ENCODE data around the gene GFY. TPM values are rescaled to one million over a fixed set of nuclear protein-coding genes. Genes with fewer than 3 reads are reported as not detected.

The GFY gene
- total RNA-seq, 1 donor from 2014 or later: not detected

GRCh38 chr19:49395581-49396407 is 29.4 kb upstream of the GFY start:
- Histone ChIP-seq H3K79me2 (ENCODE audit: insufficient read depth, low read length) (no peaks in the 10 kb centered on the region), H3K4me3 (ENCODE audit: insufficient read depth, low read depth, low read length) (no peak overlapping the region), H3K36me3 (ENCODE audit: insufficient read depth, low read length) (no peaks in the 10 kb centered on the region), H3K4me1 (ENCODE audit: insufficient read depth, low read length) (no peaks in the 10 kb centered on the region), H4K20me1 (ENCODE audit: insufficient read depth, low read length) (no peaks in the 10 kb centered on the region), H3K9me3 (ENCODE audit: insufficient read depth, low read depth, low read length) (no peaks in the 10 kb centered on the region), H3K9ac (ENCODE audit: low read length) (no peak overlapping the region), H3K27me3 (ENCODE audit: insufficient read depth, low read length) (peaks cover 2% of the 10 kb centered on the region), H3K4me2 (ENCODE audit: low read length) (no peak overlapping the region), H3K27ac (ENCODE audit: low read depth, low read length) (no peak overlapping the region), H2AFZ (ENCODE audit: low read depth, low read length) (no peak overlapping the region)
- Mint-ChIP-seq H3K36me3 (ENCODE audit: low read depth, unreplicated experiment) (no peaks in the 10 kb centered on the region), H3K27me3 (ENCODE audit: low read depth, unreplicated experiment) (peaks cover 50% of the 10 kb centered on the region), H3K4me1 (ENCODE audit: low read depth, unreplicated experiment) (no peaks in the 10 kb centered on the region), H3K9me3 (ENCODE audit: unreplicated experiment) (no peaks in the 10 kb centered on the region), H3K27ac (ENCODE audit: unreplicated experiment) (no peak overlapping the region), H3K4me3 (ENCODE audit: unreplicated experiment) (no peak overlapping the region)
- TF ChIP-seq CTCF (IDR thresholded peaks at IDR 0.05; ENCODE audit: insufficient read depth, low read depth, low read length) (no peak), EZH2 (IDR thresholded peaks at IDR 0.05; ENCODE audit: insufficient read depth, low read length) (no peak)
- FAIRE-seq (no peak), DNase-seq (ENCODE audit: low read depth) (no peak)

GRCh38 chr19:49396738-49397505 is 28.3 kb upstream of the GFY start:
- no peaks in the 10 kb centered on the region for H3K4me1 Mint-ChIP-seq (ENCODE audit: low read depth, unreplicated experiment)

More at GRCh38 chr19:49396738-49397505, 28.3 kb upstream of the GFY start:
- Histone ChIP-seq H3K36me3 (ENCODE audit: insufficient read depth, low read length) (no peaks in the 10 kb centered on the region), H3K4me2 (ENCODE audit: low read length) (no peak overlapping the region), H3K27ac (ENCODE audit: low read depth, low read length) (no peak overlapping the region), H2AFZ (ENCODE audit: low read depth, low read length) (no peak overlapping the region), H3K9me3 (ENCODE audit: insufficient read depth, low read depth, low read length) (no peaks in the 10 kb centered on the region), H4K20me1 (ENCODE audit: insufficient read depth, low read length) (no peaks in the 10 kb centered on the region), H3K79me2 (ENCODE audit: insufficient read depth, low read length) (no peaks in the 10 kb centered on the region), H3K27me3 (ENCODE audit: insufficient read depth, low read length) (peaks cover 2% of the 10 kb centered on the region), H3K9ac (ENCODE audit: low read length) (no peak overlapping the region), H3K4me3 (ENCODE audit: insufficient read depth, low read depth, low read length) (no peak overlapping the region), H3K4me1 (ENCODE audit: insufficient read depth, low read length) (no peaks in the 10 kb centered on the region)
- Mint-ChIP-seq H3K9me3 (ENCODE audit: unreplicated experiment) (no peaks in the 10 kb centered on the region), H3K4me3 (ENCODE audit: unreplicated experiment) (no peak overlapping the region), H3K36me3 (ENCODE audit: low read depth, unreplicated experiment) (no peaks in the 10 kb centered on the region), H3K27me3 (ENCODE audit: low read depth, unreplicated experiment) (peaks cover 49% of the 10 kb centered on the region), H3K27ac (ENCODE audit: unreplicated experiment) (no peak overlapping the region)
- no peak for FAIRE-seq
- TF ChIP-seq CTCF (IDR thresholded peaks at IDR 0.05; ENCODE audit: insufficient read depth, low read depth, low read length) (no peak), EZH2 (IDR thresholded peaks at IDR 0.05; ENCODE audit: insufficient read depth, low read length) (no peak)
- DNase-seq (ENCODE audit: low read depth): no peak

Measured in astrocyte (in vitro differentiated cells and primary cell).